ENCODE results near the gene SRL.

DNA sequence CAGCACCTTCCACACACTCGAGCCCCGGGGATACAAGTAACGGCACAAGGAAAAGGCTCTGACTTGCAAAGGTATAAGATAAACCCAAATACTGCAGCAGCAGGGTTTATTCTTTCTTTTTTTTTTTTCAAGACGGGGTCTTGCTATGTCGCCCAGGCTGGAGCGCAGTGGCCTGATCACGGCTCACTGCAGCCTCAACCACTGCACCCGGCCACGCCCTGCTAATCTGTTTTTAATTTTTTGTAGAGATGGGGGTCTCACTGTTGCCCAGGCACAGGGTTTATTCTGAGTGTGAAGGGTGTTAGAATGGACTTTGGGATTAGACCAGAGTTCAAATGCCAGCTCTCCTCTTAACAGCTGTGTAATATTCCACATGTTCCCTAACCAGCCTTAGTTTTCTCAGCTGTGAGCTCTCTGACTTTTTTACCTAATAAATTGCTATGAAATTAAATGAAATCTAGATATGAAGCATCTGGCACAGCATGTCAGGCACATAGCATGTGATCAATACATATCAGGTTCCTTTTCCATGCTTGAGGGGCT, 63.3 kb downstream of the SRL start:
- TF ChIP-seq, protein P1, sequence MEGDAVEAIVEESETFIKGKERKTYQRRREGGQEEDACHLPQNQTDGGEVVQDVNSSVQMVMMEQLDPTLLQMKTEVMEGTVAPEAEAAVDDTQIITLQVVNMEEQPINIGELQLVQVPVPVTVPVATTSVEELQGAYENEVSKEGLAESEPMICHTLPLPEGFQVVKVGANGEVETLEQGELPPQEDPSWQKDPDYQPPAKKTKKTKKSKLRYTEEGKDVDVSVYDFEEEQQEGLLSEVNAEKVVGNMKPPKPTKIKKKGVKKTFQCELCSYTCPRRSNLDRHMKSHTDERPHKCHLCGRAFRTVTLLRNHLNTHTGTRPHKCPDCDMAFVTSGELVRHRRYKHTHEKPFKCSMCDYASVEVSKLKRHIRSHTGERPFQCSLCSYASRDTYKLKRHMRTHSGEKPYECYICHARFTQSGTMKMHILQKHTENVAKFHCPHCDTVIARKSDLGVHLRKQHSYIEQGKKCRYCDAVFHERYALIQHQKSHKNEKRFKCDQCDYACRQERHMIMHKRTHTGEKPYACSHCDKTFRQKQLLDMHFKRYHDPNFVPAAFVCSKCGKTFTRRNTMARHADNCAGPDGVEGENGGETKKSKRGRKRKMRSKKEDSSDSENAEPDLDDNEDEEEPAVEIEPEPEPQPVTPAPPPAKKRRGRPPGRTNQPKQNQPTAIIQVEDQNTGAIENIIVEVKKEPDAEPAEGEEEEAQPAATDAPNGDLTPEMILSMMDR (IDR thresholded peaks at IDR 0.05), result no peak
- no peak for TF ChIP-seq POLR2A (IDR thresholded peaks at IDR 0.05)

Data from heart left ventricle (tissue), 13 donors.